H9 (cell line): ENCODE results near the gene FCN1. TPM values are rescaled to one million over a fixed set of nuclear protein-coding genes. Genes with fewer than 3 reads are reported as not detected.

Experiments used
- DNase-seq: peaks from one replicate; pipeline ENCODE4 v3.0.0-alpha.2; 2017
- H2AFZ ChIP-seq: one replicate; pipeline ENCODE4 v1.6.1; 2013; ENCODE audit warnings: mild to moderate bottlenecking, low read length, control low read depth, moderate library complexity
- H2AK5ac ChIP-seq: 2 replicates; pipeline ENCODE4 v1.6.1; 2013; ENCODE audit warnings: low read length, control low read depth, mixed read lengths; ENCODE audit not compliant: insufficient read length
- H2BK120ac ChIP-seq: one replicate; pipeline ENCODE4 v1.6.1; 2013; ENCODE audit warnings: low read depth, mild to moderate bottlenecking, low read length, control low read depth, inconsistent platforms; ENCODE audit not compliant: poor library complexity, severe bottlenecking
- H2BK12ac ChIP-seq: 2 replicates; pipeline ENCODE4 v1.6.1; 2013; ENCODE audit warnings: low read length, control low read depth, mixed read lengths, low read depth; ENCODE audit not compliant: insufficient read length
- H2BK15ac ChIP-seq: 2 replicates; pipeline ENCODE4 v1.6.1; 2013; ENCODE audit warnings: low read depth, low read length, control low read depth
- H2BK20ac ChIP-seq: one replicate; pipeline ENCODE4 v1.6.1; 2013; ENCODE audit warnings: low read depth, mild to moderate bottlenecking, low read length, control low read depth, inconsistent platforms; ENCODE audit not compliant: poor library complexity, severe bottlenecking
- H2BK5ac ChIP-seq: 2 replicates; pipeline ENCODE4 v1.6.1; 2013; ENCODE audit warnings: low read length, control low read depth, mixed read lengths; ENCODE audit not compliant: insufficient read length
- H3K14ac ChIP-seq: 2 replicates; pipeline ENCODE4 v1.6.1; 2013; ENCODE audit warnings: low read length, control low read depth; ENCODE audit not compliant: insufficient read depth
- H3K18ac ChIP-seq: 2 replicates; pipeline ENCODE4 v1.6.1; 2013; ENCODE audit warnings: low read depth, mild to moderate bottlenecking, mixed read lengths, low read length, control low read depth; ENCODE audit not compliant: insufficient read length
- H3K23ac ChIP-seq: 2 replicates; pipeline ENCODE4 v1.6.1; 2013; ENCODE audit warnings: low read length, control low read depth, mixed read lengths, low read depth; ENCODE audit not compliant: insufficient read length
- H3K23me2 ChIP-seq: 2 replicates; pipeline ENCODE4 v1.6.1; 2013; ENCODE audit warnings: low read depth, mild to moderate bottlenecking, mixed read lengths, low read length, control low read depth; ENCODE audit not compliant: insufficient read length, poor library complexity, severe bottlenecking
- H3K27ac ChIP-seq: 2 replicates; pipeline ENCODE4 v1.5.1; 2013; ENCODE audit warnings: low read length, control low read depth, mixed read lengths, low read depth; ENCODE audit not compliant: insufficient read length
- H3K27me3 ChIP-seq: 2 replicates; pipeline ENCODE4 v1.6.1; 2013; ENCODE audit warnings: low read length, control low read depth, inconsistent platforms; ENCODE audit not compliant: insufficient read depth
- H3K4ac ChIP-seq: 2 replicates; pipeline ENCODE4 v1.6.1; 2013; ENCODE audit warnings: low read depth, mild to moderate bottlenecking, control low read depth, inconsistent platforms, low read length, moderate library complexity
- H3K4me1 ChIP-seq: 2 replicates; pipeline ENCODE4 v1.6.1; 2013; ENCODE audit warnings: low read length, control low read depth, inconsistent platforms; ENCODE audit not compliant: insufficient read depth
- H3K4me2 ChIP-seq: 2 replicates; pipeline ENCODE4 v1.6.1; 2013; ENCODE audit warnings: low read length, control low read depth, mixed read lengths; ENCODE audit not compliant: insufficient read length, insufficient read depth
- H3K56ac ChIP-seq: 2 replicates; pipeline ENCODE4 v1.6.1; 2013; ENCODE audit warnings: low read depth, mild to moderate bottlenecking, mixed read lengths, low read length, control low read depth; ENCODE audit not compliant: insufficient read length
- H3K79me1 ChIP-seq: 2 replicates; pipeline ENCODE4 v1.6.1; 2013; ENCODE audit warnings: low read depth, mild to moderate bottlenecking, moderate library complexity, low read length, control low read depth, inconsistent platforms; ENCODE audit not compliant: insufficient read depth, poor library complexity, severe bottlenecking
- H3K79me2 ChIP-seq: 2 replicates; pipeline ENCODE4 v1.6.1; 2013; ENCODE audit warnings: low read length, control low read depth, inconsistent platforms; ENCODE audit not compliant: insufficient read depth
- H3K9ac ChIP-seq: 2 replicates; pipeline ENCODE4 v1.6.1; 2013; ENCODE audit warnings: low read length, control low read depth, mixed read lengths; ENCODE audit not compliant: insufficient read length; ENCODE audit errors: extremely low read depth
- H3K9me3 ChIP-seq: one replicate; pipeline ENCODE4 v1.6.1; 2013; ENCODE audit warnings: low read depth, low read length, inconsistent platforms; ENCODE audit not compliant: control insufficient read depth
- H3T11ph ChIP-seq: one replicate; pipeline ENCODE4 v1.6.1; 2013; ENCODE audit warnings: mild to moderate bottlenecking, low read length, control low read depth, inconsistent platforms
- H4K20me1 ChIP-seq: one replicate; pipeline ENCODE4 v1.6.1; 2013; ENCODE audit not compliant: control insufficient read depth, insufficient read length, insufficient read depth
- H4K5ac ChIP-seq: 2 replicates; pipeline ENCODE4 v1.6.1; 2013; ENCODE audit warnings: low read depth, mild to moderate bottlenecking, mixed read lengths, low read length, control low read depth; ENCODE audit not compliant: insufficient read length
- H4K8ac ChIP-seq: replicated peaks from 2 replicates; pipeline ENCODE4 v1.6.1; 2013; ENCODE audit warnings: low read length, control low read depth, mixed read lengths, low read depth; ENCODE audit not compliant: insufficient read length
- H4K91ac ChIP-seq: 2 replicates; pipeline ENCODE4 v1.6.1; 2013; ENCODE audit warnings: low read depth, mild to moderate bottlenecking, moderate library complexity, mixed read lengths, low read length, control low read depth; ENCODE audit not compliant: insufficient read length
- H3K27ac Mint-ChIP-seq, 3 experiments: 2 replicates in 2 of 3; 3 replicates in 1 of 3; pipeline ENCODE4 v1.8.0; 2020 to 2021; ENCODE audit warnings: mixed read lengths in 3 of 3, mild to moderate bottlenecking in 1 of 3, moderate library complexity in 1 of 3
- H3K27me3 Mint-ChIP-seq: 2 replicates; pipeline ENCODE4 v1.8.0; 2021; ENCODE audit warnings: low read depth, mild to moderate bottlenecking, moderate library complexity, mixed read lengths
- H3K36me3 Mint-ChIP-seq, 3 experiments: 2 replicates in 2 of 3; 3 replicates in 1 of 3; pipeline ENCODE4 v1.8.0; 2020 to 2021; ENCODE audit warnings: low read depth in 3 of 3, mixed read lengths in 3 of 3; ENCODE audit not compliant: insufficient read depth in 1 of 3
- H3K4me1 Mint-ChIP-seq, 2 experiments: 2 replicates each; pipeline ENCODE4 v1.8.0; 2020; ENCODE audit warnings: mixed read lengths in 2 of 2
- H3K4me3 Mint-ChIP-seq, 2 experiments: 2 replicates in 1 of 2; 3 replicates in 1 of 2; pipeline ENCODE4 v1.8.0; 2020 to 2021; ENCODE audit warnings: mild to moderate bottlenecking in 2 of 2, mixed read lengths in 2 of 2, moderate library complexity in 1 of 2
- H3K9me3 Mint-ChIP-seq, 2 experiments: 2 replicates in 1 of 2; 3 replicates in 1 of 2; pipeline ENCODE4 v1.8.0; 2020; ENCODE audit warnings: mild to moderate bottlenecking in 2 of 2, mixed read lengths in 2 of 2, moderate library complexity in 1 of 2
- CTCF ChIP-seq: fragments of 200-600 bp; sonication (generic); conservative IDR thresholded peaks from 3 replicates; pipeline ENCODE4 v1.8.0; 2021; ENCODE audit warnings: antibody characterized with exemption, mild to moderate bottlenecking
- WGBS: extraction: QIAGEN DNeasy Blood & Tissue Kit; methylation state at CpG from one replicate; pipeline ENCODE4 v1.1.7; 2013; ENCODE audit warnings: missing lambda C conversion rate, low lambda C conversion rate, mixed read lengths; ENCODE audit not compliant: insufficient read length; ENCODE audit errors: extremely low coverage; 5-methylcytosine and 5-hydroxymethylcytosine counted together
- total RNA-seq: library from RNA; stranded (reverse); gene quantifications from 2 replicates; pipeline ENCODE4 v1.2.1, GENCODE V29; 2021

Gene FCN1
- total RNA-seq, 1 experiment from 2014 or later: not detected

- Histone ChIP-seq H3K23ac (no peak overlapping the region), H2AK5ac (no peak overlapping the region), H2BK15ac (no peak overlapping the region), H4K91ac (no peak overlapping the region), H3K4me2 (no peak overlapping the region), H3K14ac (no peak overlapping the region), H3K23me2 (no peaks in the 10 kb centered on the region), H3K18ac (no peak overlapping the region), H3K9me3 (peaks cover 7% of the 10 kb centered on the region), H2BK5ac (no peak overlapping the region), H4K5ac (no peak overlapping the region), H4K8ac (no peak overlapping the region), H3K79me2 (no peaks in the 10 kb centered on the region), H3K27ac (no peak overlapping the region), H2AFZ (no peak overlapping the region), H4K20me1 (no peaks in the 10 kb centered on the region), H3K4ac (no peak overlapping the region), H3K27me3 (no peaks in the 10 kb centered on the region), H2BK20ac (no peak overlapping the region), H3K4me1 (no peaks in the 10 kb centered on the region), H3K9ac (no peak overlapping the region), H3K56ac (no peak overlapping the region), H2BK120ac (no peak overlapping the region), H2BK12ac (no peak overlapping the region), H3K79me1 (no peaks in the 10 kb centered on the region), H3T11ph (no peak overlapping the region)
- Mint-ChIP-seq H3K27ac (no peak overlapping the region), H3K9me3 (peaks cover 24 to 30% of the 10 kb centered on the region in 2 experiments), H3K4me3 (no peak overlapping the region), H3K27me3 (peaks cover 7% of the 10 kb centered on the region), H3K36me3 (peaks cover 0 to 18% (median 6%) of the 10 kb centered on the region in 3 experiments; a peak in 4 of 7 replicates), H3K4me1 (no peaks in the 10 kb centered on the region)
- no peak for DNase-seq
- WGBS: no CpG with 5 or more reads among the region's 2 CpGs
- no peak for TF ChIP-seq CTCF
Measured at GRCh38 chr9:134895567-134895907, 22.2 kb downstream of the FCN1 start.
